GM12801 (cell line): ENCODE results near the gene PLBD2.

Source experiments
- CTCF ChIP-seq: IDR thresholded peaks from one replicate; pipeline ENCODE4 v1.5.1; 2011; ENCODE audit warnings: control low read depth; ENCODE audit not compliant: insufficient read length; ENCODE audit errors: extremely low read depth

The PLBD2 gene

DNA sequence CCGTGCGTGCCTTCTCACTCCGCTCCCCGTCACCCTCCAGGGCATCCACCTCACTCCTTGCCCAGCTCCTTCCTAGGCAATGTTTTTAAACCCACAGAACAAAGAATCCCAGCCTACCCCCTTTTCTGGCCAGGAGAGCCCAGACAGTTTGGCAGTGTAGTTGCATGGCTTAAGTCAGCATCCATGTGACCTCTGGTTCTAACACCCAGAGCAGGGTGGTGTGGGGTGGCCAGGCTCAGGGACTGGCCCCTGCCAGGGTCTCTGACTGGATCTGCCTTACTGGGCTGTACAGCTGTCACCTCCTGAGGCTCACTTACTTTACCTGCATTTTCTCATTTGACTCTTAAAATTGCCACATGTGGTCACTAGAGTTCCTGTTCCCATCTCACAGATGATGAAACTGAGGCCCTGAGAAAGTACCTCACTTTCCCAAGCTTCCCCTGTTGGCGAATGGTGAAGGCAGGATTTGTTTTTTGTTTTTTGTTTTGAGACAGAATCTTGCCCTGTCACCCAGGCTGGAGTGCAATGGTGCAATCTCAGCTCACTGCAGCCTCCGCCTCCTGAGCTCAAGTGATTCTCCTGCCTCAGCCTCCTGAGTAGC lies 27.0 kb downstream of the PLBD2 start:
- TF ChIP-seq CTCF: no peak

DNA sequence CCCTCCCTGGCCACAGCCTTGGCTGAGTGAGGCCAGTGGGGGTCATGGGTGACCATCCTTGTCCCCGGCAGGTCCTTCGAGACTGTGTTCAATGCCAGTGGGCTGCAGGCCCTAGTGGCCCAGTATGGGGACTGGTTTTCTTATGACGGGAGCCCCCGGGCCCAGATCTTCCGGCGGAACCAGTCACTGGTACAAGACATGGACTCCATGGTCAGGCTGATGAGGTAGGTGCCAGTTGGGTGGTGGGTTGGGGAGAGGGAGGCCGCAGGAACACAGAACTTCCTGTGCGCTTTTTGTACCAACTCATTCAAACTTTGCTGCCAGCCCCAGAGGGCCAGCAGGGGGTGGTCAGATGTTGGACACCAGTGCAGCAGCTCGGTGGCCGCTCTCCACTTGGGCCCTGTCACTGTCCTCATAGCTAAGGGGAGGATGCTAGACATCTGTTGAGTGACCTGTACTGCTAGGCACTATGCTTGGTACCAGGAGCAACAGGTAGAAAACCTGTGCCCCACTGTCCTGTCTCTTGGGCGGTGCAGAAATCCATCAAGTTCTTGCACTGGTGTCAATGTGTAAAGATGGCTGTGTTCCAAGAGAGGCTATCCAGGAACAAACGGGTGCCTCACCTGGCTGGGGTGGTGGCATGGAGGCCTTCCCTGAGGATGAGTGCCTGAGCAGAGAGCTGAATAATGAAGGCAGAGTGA lies 28.6 kb downstream of the PLBD2 start:
- no peak for TF ChIP-seq CTCF

- no peak for TF ChIP-seq CTCF
These were observed 29.2 kb downstream of the PLBD2 start for GRCh38 chr12:113387631-113388030.

- no peak for TF ChIP-seq CTCF
These were observed 30.0 kb downstream of the PLBD2 start for GRCh38 chr12:113388351-113388750.

DNA sequence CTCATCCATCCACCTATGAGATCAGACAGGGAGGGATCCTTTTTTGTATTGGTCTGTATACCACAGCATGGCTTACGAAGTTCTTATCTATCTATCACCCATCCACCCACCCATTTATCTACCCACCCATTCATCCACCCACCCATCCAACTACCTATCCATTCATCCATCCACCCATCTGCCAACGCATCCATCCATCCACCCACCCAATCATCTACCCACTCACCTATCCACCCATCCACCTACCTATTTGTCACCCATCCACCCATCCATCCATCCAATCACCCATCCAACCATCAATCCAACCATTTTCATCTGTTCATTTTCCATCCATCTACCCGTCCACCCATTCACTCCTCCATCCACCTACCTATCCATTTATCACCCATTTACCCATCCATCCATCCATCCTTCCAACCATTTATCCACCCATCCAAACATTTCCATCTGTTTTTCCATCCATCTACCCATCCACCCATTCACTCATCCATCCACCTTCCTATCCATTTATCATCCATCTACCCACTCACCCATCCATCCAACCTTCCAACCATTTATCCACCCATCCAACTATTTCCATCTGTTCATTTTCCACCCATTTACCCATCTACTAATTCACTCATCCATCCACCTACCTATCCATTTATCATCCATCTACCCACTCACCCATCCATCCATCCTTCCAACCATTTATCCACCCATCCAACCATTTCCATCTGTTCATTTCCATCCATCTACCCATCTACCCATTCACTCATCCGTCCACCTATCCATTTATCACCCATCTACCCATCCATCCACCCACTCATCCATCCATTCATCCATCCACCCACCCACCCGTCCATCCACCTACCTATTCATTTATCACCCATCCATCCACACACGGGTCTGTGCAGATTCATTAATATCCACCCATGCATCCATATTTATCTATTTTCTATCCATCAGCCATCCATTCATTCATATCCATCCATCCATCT lies 32.0 kb downstream of the PLBD2 start:
- TF ChIP-seq CTCF: no peak

- no peak for TF ChIP-seq CTCF
These were observed 32.8 kb downstream of the PLBD2 start for GRCh38 chr12:113391145-113391544.

DNA sequence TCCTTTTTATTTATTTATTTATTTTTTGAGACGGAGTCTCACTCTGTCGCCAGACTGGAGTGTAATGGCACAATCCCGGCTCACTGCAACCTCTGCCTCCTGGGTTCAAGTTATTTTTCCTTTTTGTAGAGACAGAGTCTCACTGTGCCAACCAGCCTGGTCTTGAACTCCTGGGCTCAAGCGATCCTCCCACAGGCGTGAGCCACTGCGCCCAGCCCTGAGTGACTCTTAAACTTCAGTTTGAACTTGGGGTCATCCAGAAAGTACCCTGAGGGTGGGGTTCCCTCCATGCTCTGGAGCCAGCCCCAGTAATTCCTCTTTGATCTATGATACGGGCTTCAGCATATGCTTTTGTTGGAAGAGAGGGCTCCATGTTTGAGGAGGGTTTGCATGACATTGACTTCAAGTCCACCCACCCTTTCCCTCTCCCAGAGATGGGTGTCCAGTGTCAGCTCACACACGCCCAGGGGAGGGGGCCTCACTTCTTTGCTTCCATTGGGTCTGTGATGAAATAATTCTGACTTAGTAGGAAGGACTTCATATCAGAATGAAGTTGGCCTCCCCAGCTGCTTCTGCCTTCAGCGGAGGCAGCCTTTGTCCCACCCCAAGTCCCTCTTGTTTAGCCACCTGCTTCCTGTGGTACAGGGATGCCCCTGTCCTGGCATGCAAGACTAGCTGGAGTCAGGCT lies 33.4 kb downstream of the PLBD2 start:
- no peak for TF ChIP-seq CTCF
